ENCODE data around the gene HSP90B1.

The HSP90B1 gene

GRCh38 chr12:103978384-103978982 is 48.3 kb downstream of the HSP90B1 start:
- DNase-seq, result no peak

GRCh38 chr12:103986829-103987228 is 56.6 kb downstream of the HSP90B1 start:
- DNase-seq, result no peak

GRCh38 chr12:103994235-103994634 is 64.0 kb downstream of the HSP90B1 start:
- DNase-seq, result no peak

- DNase-seq, result no peak
These were observed 66.4 kb downstream of the HSP90B1 start for GRCh38 chr12:103996595-103996994.

- no peak for DNase-seq
These were observed 67.2 kb downstream of the HSP90B1 start for GRCh38 chr12:103997286-103997900.

Measured in NCI-H1105 treated with DMSO at 0.1 percent for 48 hours (cell line).